ENCODE measurements around the gene SHOX. TPM values are rescaled to one million over a fixed set of nuclear protein-coding genes. Genes with fewer than 3 reads are reported as not detected.

Gene SHOX
- total RNA-seq, 1 donor from 2014 or later: not detected

DNA sequence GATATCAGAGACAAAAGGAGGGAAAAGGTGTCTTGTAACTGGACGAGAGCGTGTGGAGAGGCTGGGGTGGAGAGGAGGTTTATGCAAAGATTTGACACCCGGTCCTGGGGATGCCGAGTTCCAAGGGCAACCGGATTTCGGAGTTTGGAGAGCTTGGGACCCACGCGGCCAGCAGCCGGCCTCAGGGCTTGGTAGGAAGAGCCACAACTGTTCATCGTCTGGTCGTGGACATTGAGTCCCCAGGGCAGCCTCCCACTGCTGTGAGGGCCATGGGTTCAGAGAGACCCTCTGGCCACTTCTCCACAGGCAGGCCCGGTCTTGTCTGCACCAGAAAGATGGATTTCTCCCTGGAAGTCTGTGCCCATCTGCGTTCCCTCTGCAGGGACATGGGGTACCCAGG lies 46.8 kb downstream of the SHOX start:
- DNase-seq (ENCODE audit: low read depth): no peak
- H3K4me3 ChIP-seq (ENCODE audit: low read depth, low read length): no peak overlapping the region
- TF ChIP-seq, protein P1, sequence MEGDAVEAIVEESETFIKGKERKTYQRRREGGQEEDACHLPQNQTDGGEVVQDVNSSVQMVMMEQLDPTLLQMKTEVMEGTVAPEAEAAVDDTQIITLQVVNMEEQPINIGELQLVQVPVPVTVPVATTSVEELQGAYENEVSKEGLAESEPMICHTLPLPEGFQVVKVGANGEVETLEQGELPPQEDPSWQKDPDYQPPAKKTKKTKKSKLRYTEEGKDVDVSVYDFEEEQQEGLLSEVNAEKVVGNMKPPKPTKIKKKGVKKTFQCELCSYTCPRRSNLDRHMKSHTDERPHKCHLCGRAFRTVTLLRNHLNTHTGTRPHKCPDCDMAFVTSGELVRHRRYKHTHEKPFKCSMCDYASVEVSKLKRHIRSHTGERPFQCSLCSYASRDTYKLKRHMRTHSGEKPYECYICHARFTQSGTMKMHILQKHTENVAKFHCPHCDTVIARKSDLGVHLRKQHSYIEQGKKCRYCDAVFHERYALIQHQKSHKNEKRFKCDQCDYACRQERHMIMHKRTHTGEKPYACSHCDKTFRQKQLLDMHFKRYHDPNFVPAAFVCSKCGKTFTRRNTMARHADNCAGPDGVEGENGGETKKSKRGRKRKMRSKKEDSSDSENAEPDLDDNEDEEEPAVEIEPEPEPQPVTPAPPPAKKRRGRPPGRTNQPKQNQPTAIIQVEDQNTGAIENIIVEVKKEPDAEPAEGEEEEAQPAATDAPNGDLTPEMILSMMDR (IDR thresholded peaks at IDR 0.05; ENCODE audit: insufficient read depth, low read length, poor library complexity, severe bottlenecking): no peak
- no peaks in the 10 kb centered on the region for H3K36me3 ChIP-seq (ENCODE audit: control insufficient read depth, insufficient read depth, low read length)
- no peaks in the 10 kb centered on the region for H3K27me3 ChIP-seq (ENCODE audit: control insufficient read depth, insufficient read depth, low read length)

DNA sequence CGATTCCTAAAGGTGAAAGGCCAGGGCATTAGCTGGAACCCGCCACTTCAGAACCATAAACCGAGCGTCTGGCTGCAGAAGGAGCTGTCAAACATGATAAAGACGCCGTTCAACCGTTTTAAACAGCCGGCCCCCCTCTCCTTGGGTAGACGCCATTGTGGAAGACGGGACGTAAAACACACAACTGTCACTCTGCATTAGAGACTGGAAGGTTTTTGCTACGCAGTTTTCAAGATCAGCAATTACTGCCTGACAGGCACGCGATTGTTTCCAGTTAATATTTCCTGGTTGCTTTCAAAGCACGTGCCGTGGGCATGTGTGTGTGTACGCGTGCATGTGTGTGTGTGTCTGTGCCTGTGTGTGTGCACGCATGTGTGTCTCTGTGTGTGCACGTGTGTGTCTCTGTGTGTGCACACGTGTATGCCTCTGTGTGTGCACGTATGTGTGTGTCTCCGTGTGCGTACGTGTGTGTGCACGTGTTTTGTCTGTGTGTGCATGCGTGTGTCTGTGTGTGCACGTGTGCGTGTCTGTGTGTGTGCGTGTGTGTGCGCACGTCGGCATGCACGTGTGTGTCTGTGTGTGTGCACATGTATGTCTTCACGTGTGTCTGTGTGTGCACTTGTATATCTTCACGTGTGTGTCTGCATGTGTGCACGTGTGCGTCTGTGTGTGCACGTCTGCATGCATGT lies 48.8 kb downstream of the SHOX start:
- no peak overlapping the region for H3K4me3 ChIP-seq (ENCODE audit: low read depth, low read length)
- TF ChIP-seq, protein P1 (IDR thresholded peaks at IDR 0.05; ENCODE audit: insufficient read depth, low read length, poor library complexity, severe bottlenecking): no peak
- no peaks in the 10 kb centered on the region for H3K36me3 ChIP-seq (ENCODE audit: control insufficient read depth, insufficient read depth, low read length)
- no peaks in the 10 kb centered on the region for H3K27me3 ChIP-seq (ENCODE audit: control insufficient read depth, insufficient read depth, low read length)
- DNase-seq (ENCODE audit: low read depth): no peak

DNA sequence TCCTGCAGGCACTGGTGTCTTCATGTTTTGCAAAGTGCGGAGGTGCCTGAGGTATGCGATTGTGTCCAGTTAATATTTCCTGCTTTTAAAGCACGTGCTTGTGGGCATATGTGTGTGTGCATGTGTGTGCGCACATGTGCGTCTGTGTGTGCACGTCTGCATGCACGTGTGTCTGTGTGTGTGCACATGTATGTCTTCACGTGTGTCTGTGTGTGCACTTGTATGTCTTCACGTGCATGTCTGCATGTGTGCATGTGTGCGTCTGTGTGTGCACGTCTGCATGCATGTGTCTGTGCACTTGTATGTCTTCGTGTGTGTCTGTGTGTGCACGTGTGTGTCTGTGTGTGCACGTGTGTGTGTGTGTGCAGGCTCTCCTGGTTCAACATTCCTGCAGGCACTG lies 49.5 kb downstream of the SHOX start:
- no peak overlapping the region for H3K4me3 ChIP-seq (ENCODE audit: low read depth, low read length)
- no peaks in the 10 kb centered on the region for H3K27me3 ChIP-seq (ENCODE audit: control insufficient read depth, insufficient read depth, low read length)
- H3K36me3 ChIP-seq (ENCODE audit: control insufficient read depth, insufficient read depth, low read length): no peaks in the 10 kb centered on the region
- DNase-seq (ENCODE audit: low read depth): no peak
- TF ChIP-seq, protein P1 (IDR thresholded peaks at IDR 0.05; ENCODE audit: insufficient read depth, low read length, poor library complexity, severe bottlenecking): no peak

DNA sequence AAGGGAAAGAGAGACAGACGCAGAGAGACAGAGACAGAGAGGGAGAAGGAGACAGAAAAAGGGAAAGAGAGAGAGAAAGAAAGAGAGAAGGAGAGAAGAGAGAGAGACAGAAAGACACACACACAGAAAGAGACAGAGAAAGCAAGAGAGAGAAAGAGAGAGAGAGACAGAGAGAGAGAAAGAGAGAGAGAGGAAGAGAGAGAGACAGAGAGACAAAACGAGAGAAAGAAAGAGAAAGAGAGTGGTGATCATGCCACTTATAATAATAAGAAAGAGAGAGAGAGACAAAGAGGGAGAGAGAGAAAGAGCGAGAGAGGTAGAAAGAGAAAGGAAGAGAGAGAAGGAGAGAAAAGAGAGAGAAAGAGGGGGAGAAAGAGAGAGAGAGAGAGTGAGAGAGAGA lies 51.4 kb downstream of the SHOX start:
- H3K36me3 ChIP-seq (ENCODE audit: control insufficient read depth, insufficient read depth, low read length): no peaks in the 10 kb centered on the region
- no peak overlapping the region for H3K4me3 ChIP-seq (ENCODE audit: low read depth, low read length)
- no peak for DNase-seq (ENCODE audit: low read depth)
- no peaks in the 10 kb centered on the region for H3K27me3 ChIP-seq (ENCODE audit: control insufficient read depth, insufficient read depth, low read length)
- TF ChIP-seq, protein P1 (IDR thresholded peaks at IDR 0.05; ENCODE audit: insufficient read depth, low read length, poor library complexity, severe bottlenecking): no peak

DNA sequence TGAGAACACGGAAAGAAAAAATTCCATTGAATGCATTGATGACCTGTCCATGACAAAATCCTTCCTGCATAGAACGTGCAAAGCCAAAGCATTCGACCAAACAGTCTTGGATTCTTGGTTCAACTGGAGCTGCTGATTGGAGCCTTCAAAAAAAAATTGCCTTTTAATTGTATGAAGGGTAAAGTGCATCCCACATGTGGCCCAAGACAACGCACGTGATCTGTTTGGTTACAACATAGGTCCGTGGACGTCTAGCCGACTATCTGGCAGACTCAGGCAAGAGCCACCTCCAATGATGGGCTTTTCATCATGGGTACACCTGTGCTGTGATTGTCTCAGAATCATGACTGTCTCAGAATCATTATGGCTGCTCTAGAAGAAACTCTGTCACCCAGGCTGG lies 52.3 kb downstream of the SHOX start:
- Histone ChIP-seq H3K4me3 (ENCODE audit: low read depth, low read length) (no peak overlapping the region), H3K36me3 (ENCODE audit: control insufficient read depth, insufficient read depth, low read length) (no peaks in the 10 kb centered on the region), H3K27me3 (ENCODE audit: control insufficient read depth, insufficient read depth, low read length) (no peaks in the 10 kb centered on the region)
- TF ChIP-seq, protein P1 (IDR thresholded peaks at IDR 0.05; ENCODE audit: insufficient read depth, low read length, poor library complexity, severe bottlenecking): no peak
- DNase-seq (ENCODE audit: low read depth): no peak

DNA sequence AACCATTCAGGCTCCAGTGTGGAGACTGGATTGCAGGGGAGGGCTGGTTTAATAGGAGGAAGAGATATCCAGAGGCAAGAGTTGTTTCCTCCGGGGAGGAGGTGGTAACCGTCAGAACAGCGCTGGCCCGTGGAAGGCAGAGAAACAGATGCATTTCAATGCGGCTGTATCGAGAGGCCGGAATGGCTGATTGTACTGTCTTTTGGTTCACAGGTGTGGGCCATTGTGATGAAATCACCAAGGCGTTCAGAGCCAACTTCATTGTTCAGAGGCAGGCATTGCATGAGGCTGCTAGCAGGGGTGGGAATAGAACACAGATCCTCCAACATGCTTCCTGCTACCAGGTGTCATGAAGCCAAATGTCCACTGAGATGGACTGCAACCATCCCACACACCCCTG lies 53.0 kb downstream of the SHOX start:
- DNase-seq (ENCODE audit: low read depth): no peak
- Histone ChIP-seq H3K36me3 (ENCODE audit: control insufficient read depth, insufficient read depth, low read length) (no peaks in the 10 kb centered on the region), H3K27me3 (ENCODE audit: control insufficient read depth, insufficient read depth, low read length) (no peaks in the 10 kb centered on the region), H3K4me3 (ENCODE audit: low read depth, low read length) (no peak overlapping the region)
- TF ChIP-seq, protein P1 (IDR thresholded peaks at IDR 0.05; ENCODE audit: insufficient read depth, low read length, poor library complexity, severe bottlenecking): no peak
